SH-SY5Y (cell line): ENCODE data around the gene SNX9.

Experiments
- GATA2 ChIP-seq: IDR thresholded peaks from 2 replicates; pipeline ENCODE4 v1.6.1; 2011; ENCODE audit warnings: mild to moderate bottlenecking, low read depth, low read length
- GATA3 ChIP-seq: IDR thresholded peaks from 2 replicates; pipeline ENCODE4 v1.6.1; 2011; ENCODE audit warnings: low read depth, mild to moderate bottlenecking, low read length, moderate library complexity

GRCh38 chr6:157987788-157988699 lies 165.0 kb downstream of the SNX9 start:
- TF ChIP-seq GATA2 (no peak), GATA3 (no peak)
